Neural cell (in vitro differentiated cells): Measurements from ENCODE around the gene CCDC159. TPM values are rescaled to one million over a fixed set of nuclear protein-coding genes. Genes with fewer than 3 reads are reported as not detected.

Experiments used
- H2AFZ ChIP-seq: fragments of 200-600, 300-800 bp; sonication (generic), shearing (Covaris generic); 2 replicates; pipeline ENCODE4 v1.6.0; 2014; ENCODE audit warnings: low read depth, mild to moderate bottlenecking, antibody characterized with exemption, low read length, moderate library complexity
- H3F3A ChIP-seq: fragments of 200-600 bp; shearing (Covaris generic); 2 replicates; pipeline ENCODE4 v1.6.1; 2016; ENCODE audit warnings: mild to moderate bottlenecking, moderate library complexity, mixed read lengths, antibody characterized with exemption, low read length; ENCODE audit not compliant: insufficient read depth, poor library complexity, severe bottlenecking
- H3K27ac ChIP-seq: fragments of 200-600, 300-800 bp; sonication (generic), shearing (Covaris generic); 2 replicates; pipeline ENCODE4 v1.5.1; 2014; ENCODE audit warnings: mild to moderate bottlenecking, low read length, moderate library complexity
- H3K27me3 ChIP-seq: fragments of 300-800, 200-600 bp; sonication (generic), shearing (Covaris generic); 2 replicates; pipeline ENCODE4 v1.6.0; 2014; ENCODE audit warnings: mild to moderate bottlenecking, low read depth, low read length, moderate library complexity; ENCODE audit not compliant: insufficient read depth
- H3K36me3 ChIP-seq: fragments of 300-800, 200-600 bp; sonication (generic), shearing (Covaris generic); 2 replicates; pipeline ENCODE4 v1.5.1; 2014; ENCODE audit warnings: mild to moderate bottlenecking, antibody characterized with exemption, low read length, moderate library complexity; ENCODE audit not compliant: insufficient read depth
- H3K4me2 ChIP-seq: fragments of 300-800, 200-600 bp; sonication (generic), shearing (Covaris generic); 2 replicates; pipeline ENCODE4 v1.6.0; 2014; ENCODE audit warnings: mild to moderate bottlenecking, low read length
- H3K4me3 ChIP-seq: fragments of 300-800, 200-600 bp; sonication (generic), shearing (Covaris generic); 2 replicates; pipeline ENCODE4 v1.5.1; 2014; ENCODE audit warnings: mild to moderate bottlenecking, low read length, moderate library complexity
- H3K79me2 ChIP-seq: fragments of 200-600 bp; shearing (Covaris generic); replicated peaks from 2 replicates; pipeline ENCODE4 v1.6.0; 2014; ENCODE audit warnings: mild to moderate bottlenecking, low read length, moderate library complexity; ENCODE audit not compliant: insufficient read depth
- H3K9ac ChIP-seq: fragments of 300-800, 200-600 bp; sonication (generic), shearing (Covaris generic); 2 replicates; pipeline ENCODE4 v1.6.1; 2016; ENCODE audit warnings: mild to moderate bottlenecking, low read length, mixed read lengths
- H3K9me2 ChIP-seq: fragments of 200-600 bp; shearing (Covaris generic); 2 replicates; pipeline ENCODE4 v1.6.1; 2016; ENCODE audit warnings: mild to moderate bottlenecking, low read length, mixed read lengths; ENCODE audit not compliant: insufficient read depth
- H3K9me3 ChIP-seq: fragments of 200-600, 300-800 bp; sonication (generic), shearing (Covaris generic); 2 replicates; pipeline ENCODE4 v1.6.1; 2016; ENCODE audit warnings: mild to moderate bottlenecking, mixed run types, low read length, moderate library complexity, mixed read lengths
- H4K20me1 ChIP-seq: fragments of 200-600 bp; shearing (Covaris generic); 2 replicates; pipeline ENCODE4 v1.6.1; 2016; ENCODE audit warnings: mild to moderate bottlenecking, mixed run types; ENCODE audit not compliant: insufficient read depth
- EP300 ChIP-seq: fragments of 450-650 bp; conservative IDR thresholded peaks from 2 replicates; pipeline ENCODE4 v1.6.1; 2014; ENCODE audit warnings: antibody characterized with exemption, mild to moderate bottlenecking, moderate library complexity; ENCODE audit not compliant: poor library complexity, severe bottlenecking
- EZH2 ChIP-seq: fragments of 200-600, 300-800 bp; shearing (Covaris generic), sonication (generic); IDR thresholded peaks from 2 replicates; pipeline ENCODE4 v1.6.1; 2014; ENCODE audit warnings: antibody characterized with exemption, low read length, borderline replicate concordance, mild to moderate bottlenecking; ENCODE audit not compliant: insufficient read depth, poor library complexity, severe bottlenecking
- MXI1 ChIP-seq: fragments of 450-650 bp; conservative IDR thresholded peaks from 2 replicates; pipeline ENCODE4 v1.6.1; 2014; ENCODE audit warnings: antibody characterized with exemption, mild to moderate bottlenecking; ENCODE audit not compliant: poor library complexity, severe bottlenecking
- POLR2AphosphoS5 ChIP-seq: IDR thresholded peaks from 2 replicates; pipeline ENCODE4 v1.6.1; 2012
- RAD21 ChIP-seq: fragments of 450-650 bp; conservative IDR thresholded peaks from 2 replicates; pipeline ENCODE4 v1.6.1; 2014; ENCODE audit warnings: antibody characterized with exemption, mild to moderate bottlenecking, moderate library complexity
- SMC3 ChIP-seq: fragments of 450-650 bp; conservative IDR thresholded peaks from 2 replicates; pipeline ENCODE4 v1.6.1; 2014; ENCODE audit warnings: antibody characterized with exemption, mild to moderate bottlenecking, moderate library complexity; ENCODE audit not compliant: poor library complexity
- TAF1 ChIP-seq: IDR thresholded peaks from 2 replicates; pipeline ENCODE4 v1.6.1; 2012; ENCODE audit warnings: low read depth
- polyA plus RNA-seq: library from polyadenylated mRNA; depleted of rRNA; stranded (reverse); fragments of >200 nt; gene quantifications from 2 replicates; pipeline ENCODE4 v1.2.3, GENCODE V29; 2014
- TF ChIP-seq, protein P1 (sequence below): fragments of 450-650 bp; IDR thresholded peaks from 2 replicates; pipeline ENCODE4 v1.5.1; 2014; ENCODE audit warnings: antibody characterized with exemption, mild to moderate bottlenecking, moderate library complexity; ENCODE audit not compliant: poor library complexity, severe bottlenecking
- TF ChIP-seq, protein P2 (sequence below): IDR thresholded peaks from 2 replicates; pipeline ENCODE4 v1.6.1; 2012; ENCODE audit warnings: borderline replicate concordance

The CCDC159 gene
- polyA plus RNA-seq, 1 donor from 2014 or later, result 2.4 TPM

GRCh38 chr19:11323601-11324078 lies 22.7 kb upstream of the CCDC159 start:
- Histone ChIP-seq H3K27ac (no peak overlapping the region), H3K79me2 (no peaks in the 10 kb centered on the region), H2AFZ (no peak overlapping the region), H3K4me2 (no peak overlapping the region), H3K9me2 (no peaks in the 10 kb centered on the region), H3K36me3 (no peaks in the 10 kb centered on the region), H3K4me3 (no peak overlapping the region), H3K9ac (no peak overlapping the region), H3K9me3 (no peaks in the 10 kb centered on the region), H3F3A (no peaks in the 10 kb centered on the region), H3K27me3 (no peaks in the 10 kb centered on the region), H4K20me1 (no peaks in the 10 kb centered on the region)
- TF ChIP-seq TAF1 (no peak), EZH2 (no peak)

DNA sequence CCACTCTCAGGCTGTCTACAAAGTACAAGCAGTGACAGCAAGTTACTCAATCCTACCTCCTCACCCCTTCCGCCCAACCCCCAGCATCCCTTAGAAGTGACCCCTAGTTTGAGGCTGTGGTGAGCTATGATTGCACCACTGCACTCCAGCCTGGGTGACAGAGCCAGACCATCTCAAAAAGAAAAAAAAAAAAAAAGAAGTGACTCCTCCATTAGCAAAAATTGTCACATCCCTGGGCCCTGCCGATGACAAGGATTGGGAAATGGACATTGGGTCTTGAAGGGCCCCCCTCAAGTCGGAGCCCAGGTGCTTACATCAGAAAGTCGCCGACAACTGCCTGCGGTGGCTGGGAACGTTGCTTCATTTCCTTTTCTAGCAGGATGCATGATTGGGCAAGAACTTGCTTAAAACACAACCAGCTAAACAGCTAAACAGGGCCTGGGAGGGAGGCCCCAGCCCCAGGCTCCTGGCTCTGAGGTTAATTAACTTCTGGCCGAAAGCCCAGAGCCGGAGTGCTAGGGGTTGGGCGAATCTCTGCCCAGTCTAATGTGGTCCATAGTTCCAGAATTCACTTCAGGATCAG lies 22.1 kb upstream of the CCDC159 start:
- Histone ChIP-seq H3K27ac (no peak overlapping the region), H3K9ac (no peak overlapping the region), H2AFZ (no peak overlapping the region), H3F3A (no peaks in the 10 kb centered on the region), H3K9me2 (no peaks in the 10 kb centered on the region), H3K4me2 (no peak overlapping the region), H3K9me3 (no peaks in the 10 kb centered on the region), H4K20me1 (no peaks in the 10 kb centered on the region), H3K79me2 (no peaks in the 10 kb centered on the region), H3K4me3 (no peak overlapping the region), H3K27me3 (no peaks in the 10 kb centered on the region), H3K36me3 (no peaks in the 10 kb centered on the region)
- TF ChIP-seq SMC3, result no peak
- no peak for TF ChIP-seq TAF1
- TF ChIP-seq POLR2AphosphoS5, result no peak
- TF ChIP-seq, protein P1, sequence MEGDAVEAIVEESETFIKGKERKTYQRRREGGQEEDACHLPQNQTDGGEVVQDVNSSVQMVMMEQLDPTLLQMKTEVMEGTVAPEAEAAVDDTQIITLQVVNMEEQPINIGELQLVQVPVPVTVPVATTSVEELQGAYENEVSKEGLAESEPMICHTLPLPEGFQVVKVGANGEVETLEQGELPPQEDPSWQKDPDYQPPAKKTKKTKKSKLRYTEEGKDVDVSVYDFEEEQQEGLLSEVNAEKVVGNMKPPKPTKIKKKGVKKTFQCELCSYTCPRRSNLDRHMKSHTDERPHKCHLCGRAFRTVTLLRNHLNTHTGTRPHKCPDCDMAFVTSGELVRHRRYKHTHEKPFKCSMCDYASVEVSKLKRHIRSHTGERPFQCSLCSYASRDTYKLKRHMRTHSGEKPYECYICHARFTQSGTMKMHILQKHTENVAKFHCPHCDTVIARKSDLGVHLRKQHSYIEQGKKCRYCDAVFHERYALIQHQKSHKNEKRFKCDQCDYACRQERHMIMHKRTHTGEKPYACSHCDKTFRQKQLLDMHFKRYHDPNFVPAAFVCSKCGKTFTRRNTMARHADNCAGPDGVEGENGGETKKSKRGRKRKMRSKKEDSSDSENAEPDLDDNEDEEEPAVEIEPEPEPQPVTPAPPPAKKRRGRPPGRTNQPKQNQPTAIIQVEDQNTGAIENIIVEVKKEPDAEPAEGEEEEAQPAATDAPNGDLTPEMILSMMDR, result no peak
- no peak for TF ChIP-seq MXI1
- TF ChIP-seq RAD21, result no peak
- TF ChIP-seq, protein P2, sequence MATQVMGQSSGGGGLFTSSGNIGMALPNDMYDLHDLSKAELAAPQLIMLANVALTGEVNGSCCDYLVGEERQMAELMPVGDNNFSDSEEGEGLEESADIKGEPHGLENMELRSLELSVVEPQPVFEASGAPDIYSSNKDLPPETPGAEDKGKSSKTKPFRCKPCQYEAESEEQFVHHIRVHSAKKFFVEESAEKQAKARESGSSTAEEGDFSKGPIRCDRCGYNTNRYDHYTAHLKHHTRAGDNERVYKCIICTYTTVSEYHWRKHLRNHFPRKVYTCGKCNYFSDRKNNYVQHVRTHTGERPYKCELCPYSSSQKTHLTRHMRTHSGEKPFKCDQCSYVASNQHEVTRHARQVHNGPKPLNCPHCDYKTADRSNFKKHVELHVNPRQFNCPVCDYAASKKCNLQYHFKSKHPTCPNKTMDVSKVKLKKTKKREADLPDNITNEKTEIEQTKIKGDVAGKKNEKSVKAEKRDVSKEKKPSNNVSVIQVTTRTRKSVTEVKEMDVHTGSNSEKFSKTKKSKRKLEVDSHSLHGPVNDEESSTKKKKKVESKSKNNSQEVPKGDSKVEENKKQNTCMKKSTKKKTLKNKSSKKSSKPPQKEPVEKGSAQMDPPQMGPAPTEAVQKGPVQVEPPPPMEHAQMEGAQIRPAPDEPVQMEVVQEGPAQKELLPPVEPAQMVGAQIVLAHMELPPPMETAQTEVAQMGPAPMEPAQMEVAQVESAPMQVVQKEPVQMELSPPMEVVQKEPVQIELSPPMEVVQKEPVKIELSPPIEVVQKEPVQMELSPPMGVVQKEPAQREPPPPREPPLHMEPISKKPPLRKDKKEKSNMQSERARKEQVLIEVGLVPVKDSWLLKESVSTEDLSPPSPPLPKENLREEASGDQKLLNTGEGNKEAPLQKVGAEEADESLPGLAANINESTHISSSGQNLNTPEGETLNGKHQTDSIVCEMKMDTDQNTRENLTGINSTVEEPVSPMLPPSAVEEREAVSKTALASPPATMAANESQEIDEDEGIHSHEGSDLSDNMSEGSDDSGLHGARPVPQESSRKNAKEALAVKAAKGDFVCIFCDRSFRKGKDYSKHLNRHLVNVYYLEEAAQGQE, result no peak
- TF ChIP-seq EP300, result no peak
- TF ChIP-seq EZH2, result no peak
